ENCODE measurements around the gene CGNL1.

Gene CGNL1

DNA sequence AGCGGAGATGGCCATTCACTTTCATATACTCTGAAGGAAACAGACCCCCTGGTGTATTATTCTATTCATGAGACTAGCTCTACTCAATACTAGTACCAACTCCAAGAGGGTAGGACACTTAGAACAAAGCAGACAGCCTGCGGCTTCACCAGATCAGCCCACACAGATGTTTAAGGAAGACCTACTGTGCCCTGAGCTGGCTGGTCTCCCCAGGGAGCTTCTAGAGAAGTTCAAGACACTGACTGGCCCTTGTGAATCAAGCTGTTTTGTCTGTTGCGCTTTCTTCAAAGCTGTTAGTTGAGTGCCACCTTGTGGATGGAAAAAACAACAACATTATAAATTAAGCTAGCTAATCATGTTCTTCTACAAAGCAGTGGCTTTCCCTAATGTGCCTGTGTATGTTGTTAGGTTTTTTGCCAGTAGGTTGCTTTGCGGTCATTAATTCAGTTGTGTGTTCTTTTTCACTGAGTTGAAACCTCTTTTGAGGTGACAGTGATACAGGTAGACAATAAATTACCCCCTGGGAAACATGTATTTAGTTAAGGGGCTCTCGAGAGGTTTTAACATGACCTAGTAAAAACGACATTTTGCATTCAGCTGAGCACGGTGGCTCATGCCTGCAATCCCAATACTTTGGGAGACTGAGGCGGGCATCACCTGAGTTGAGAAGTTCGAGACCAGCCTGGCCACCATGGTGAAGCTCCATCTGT, 151.2 kb downstream of the CGNL1 start:
- peak; percentile 84 for DNase-seq

DNA sequence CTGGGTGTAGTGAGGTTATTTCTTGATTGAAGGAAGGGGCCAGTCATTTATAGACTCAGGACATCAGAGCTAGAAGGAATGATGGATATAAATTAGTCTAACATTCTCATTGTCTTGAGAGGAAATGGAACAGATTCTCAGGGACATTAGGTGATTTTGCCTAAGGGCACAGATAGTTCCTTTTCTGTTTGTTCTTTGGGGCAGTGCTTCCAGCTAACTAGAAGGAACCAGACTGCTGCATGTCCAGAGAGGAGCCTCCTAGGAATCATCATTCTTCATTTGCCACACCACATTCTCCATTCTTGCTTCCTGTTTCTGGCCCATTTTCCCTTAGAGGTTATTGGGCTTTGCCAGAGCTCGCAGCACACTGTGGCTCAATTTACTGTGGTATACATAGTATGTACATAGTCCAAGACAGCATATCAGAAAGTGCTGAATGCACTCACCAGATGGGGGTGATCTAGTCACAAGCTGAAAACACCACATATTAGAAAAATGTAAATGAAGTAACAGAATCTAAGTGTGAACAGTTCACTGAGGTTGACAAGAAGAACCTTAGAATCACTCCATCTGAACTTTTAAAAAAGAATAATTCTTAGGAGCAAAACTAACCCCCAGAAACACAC, 152.7 kb downstream of the CGNL1 start:
- DNase-seq, result no peak

GRCh38 chr15:57529748-57530147, 153.4 kb downstream of the CGNL1 start:
- no peak for DNase-seq

GRCh38 chr15:57532731-57533447, 156.6 kb downstream of the CGNL1 start:
- no peak for DNase-seq

DNA sequence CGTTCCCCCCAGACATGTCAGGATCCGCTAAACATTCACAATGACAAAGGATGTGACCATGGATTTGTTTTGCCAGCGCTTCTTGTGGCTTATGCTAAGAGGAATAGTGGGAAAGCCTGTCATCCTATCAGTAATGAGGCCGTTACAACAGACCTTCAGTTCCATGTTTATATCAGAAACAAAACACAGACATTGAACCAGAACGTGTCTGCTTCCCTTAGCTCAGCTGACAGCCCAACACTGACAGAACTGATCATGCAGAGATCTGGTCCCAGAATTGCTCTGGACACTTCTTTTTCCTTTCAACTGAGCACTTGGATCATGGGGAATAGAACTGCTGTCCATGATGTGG, 157.1 kb downstream of the CGNL1 start:
- DNase-seq, result no peak

- DNase-seq, result no peak
Measured at GRCh38 chr15:57534281-57534680, 158.0 kb downstream of the CGNL1 start.

- peak; percentile 76 for DNase-seq
Measured at GRCh38 chr15:57537072-57537471, 160.8 kb downstream of the CGNL1 start.

DNA sequence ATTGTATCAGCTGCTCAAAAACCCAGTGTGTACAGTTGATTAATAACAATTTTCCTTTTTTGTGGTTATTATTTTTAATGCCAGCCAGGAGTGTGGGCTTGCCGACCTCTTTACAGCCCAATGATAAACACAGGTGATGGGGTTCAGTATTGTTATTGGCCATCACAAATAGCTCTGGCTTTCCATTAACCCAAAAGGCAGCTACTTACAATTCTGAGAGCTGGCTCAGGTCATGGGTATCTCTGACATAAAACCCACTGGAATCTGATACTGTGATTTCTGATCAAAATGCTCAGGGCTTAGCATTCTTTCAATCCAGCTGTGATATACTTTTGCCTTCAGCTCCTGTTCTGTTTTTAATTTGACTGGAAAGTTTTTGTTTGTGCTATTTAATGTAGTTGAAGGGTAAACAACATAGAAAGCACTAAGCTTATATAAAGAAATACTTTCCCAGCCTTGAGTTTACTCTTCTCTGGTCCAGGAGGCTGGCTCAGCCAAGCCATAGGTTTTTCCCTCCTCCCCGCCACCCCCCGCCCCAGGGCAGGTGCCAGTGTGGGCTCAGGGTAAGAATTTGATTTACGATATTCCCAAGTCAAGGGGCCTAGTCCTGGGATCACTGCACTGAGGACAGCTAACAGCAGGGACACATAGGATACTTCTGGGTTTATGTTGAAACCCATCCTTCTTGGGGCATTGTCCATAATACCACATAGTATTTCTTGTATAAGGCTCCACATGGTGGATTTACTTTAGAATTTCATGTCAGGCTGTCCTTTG, 161.4 kb downstream of the CGNL1 start:
- no peak for DNase-seq

GRCh38 chr15:57538265-57538529, 161.9 kb downstream of the CGNL1 start:
- DNase-seq, result no peak

DNA sequence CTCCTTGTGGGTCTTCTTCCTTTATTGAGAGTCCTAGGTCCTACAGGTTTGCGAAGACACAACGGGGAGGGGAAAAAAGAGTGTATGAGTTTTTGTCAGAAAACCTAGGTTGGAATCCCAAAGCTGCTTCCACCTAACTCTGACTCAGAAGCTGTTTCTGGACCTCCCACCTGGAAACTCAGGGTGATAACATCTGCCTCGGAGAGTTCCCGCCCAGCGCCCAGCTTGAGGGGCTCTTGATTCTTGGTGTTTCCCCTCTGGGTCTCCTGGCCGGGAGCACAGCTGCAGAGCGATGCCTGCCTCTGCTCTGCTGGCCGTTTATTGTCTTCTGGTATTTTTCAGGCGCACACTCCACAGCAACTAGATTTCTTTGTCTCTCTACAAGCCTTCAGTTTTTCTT, 162.5 kb downstream of the CGNL1 start:
- DNase-seq, result no peak

DNA sequence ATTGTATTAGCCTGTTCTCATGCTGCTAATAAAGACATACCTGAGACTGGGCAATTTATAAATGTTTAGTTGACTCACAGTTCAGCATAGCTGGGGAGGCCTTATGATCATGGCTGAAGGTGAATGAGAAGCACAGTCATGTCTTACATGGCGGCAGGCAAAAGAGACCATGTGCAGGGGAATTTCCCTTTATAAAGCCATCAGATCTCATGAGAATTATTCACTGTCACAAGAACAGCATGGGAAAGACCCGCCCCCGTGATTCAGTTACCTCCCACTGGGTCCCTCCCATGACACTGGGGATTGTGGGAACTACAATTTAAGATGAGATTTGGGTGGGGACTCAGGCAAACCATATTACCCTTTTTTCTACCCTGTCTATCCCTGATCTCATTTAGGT, 163.9 kb downstream of the CGNL1 start:
- no peak for DNase-seq

- DNase-seq, result no peak
Measured at GRCh38 chr15:57540736-57541135, 164.4 kb downstream of the CGNL1 start.

- DNase-seq, result no peak
Measured at GRCh38 chr15:57541271-57541670, 165.0 kb downstream of the CGNL1 start.

DNA sequence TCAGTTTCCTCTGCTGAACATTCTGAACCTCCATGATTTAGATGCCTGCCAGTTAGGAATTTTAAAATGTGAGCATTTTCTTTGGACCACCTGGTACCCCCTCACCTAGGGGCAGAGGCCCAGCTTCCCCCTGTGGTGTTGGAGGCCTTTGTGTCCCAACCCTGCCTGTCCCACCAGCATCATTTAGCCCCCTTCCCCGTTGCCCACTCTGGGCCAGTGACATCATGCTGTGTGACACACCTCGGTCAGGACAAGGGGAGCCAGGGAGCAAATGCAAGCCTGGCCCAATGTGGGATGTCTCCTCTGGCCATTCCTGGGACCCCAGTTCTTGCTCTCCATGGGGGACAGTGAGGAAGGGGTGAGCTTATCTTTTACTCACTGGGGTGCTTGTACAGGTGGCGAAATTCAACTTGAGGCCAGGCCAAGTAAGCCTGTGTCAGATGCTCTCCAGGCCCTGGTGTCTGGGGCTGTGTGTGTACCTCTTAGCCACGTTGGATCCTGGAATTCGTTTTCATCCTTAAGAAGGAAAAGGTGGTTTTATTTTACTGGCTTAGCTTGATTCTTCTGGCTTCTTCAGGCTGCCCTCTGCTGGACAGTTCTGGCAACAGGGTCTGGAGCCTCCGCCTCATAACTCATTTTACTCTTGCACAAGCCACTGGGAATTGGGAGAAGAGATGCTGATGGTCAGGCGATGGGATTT, 165.7 kb downstream of the CGNL1 start:
- DNase-seq, result no peak

DNA sequence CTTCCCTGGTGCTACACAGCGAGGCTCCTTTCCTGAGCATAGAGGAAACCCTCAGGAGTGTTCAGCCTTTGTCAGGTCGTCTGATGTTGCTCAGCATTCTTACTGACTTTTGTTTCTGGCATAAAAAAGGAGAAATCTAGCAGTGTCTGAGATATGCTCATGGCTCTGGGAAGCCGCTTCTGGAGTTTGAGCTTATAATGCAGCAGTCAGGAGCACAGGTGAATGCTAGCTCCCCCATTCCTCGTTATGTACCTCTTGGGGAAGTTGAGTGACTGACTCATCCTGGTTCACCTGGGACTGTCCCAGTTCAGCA, 166.2 kb downstream of the CGNL1 start:
- DNase-seq, result no peak

DNA sequence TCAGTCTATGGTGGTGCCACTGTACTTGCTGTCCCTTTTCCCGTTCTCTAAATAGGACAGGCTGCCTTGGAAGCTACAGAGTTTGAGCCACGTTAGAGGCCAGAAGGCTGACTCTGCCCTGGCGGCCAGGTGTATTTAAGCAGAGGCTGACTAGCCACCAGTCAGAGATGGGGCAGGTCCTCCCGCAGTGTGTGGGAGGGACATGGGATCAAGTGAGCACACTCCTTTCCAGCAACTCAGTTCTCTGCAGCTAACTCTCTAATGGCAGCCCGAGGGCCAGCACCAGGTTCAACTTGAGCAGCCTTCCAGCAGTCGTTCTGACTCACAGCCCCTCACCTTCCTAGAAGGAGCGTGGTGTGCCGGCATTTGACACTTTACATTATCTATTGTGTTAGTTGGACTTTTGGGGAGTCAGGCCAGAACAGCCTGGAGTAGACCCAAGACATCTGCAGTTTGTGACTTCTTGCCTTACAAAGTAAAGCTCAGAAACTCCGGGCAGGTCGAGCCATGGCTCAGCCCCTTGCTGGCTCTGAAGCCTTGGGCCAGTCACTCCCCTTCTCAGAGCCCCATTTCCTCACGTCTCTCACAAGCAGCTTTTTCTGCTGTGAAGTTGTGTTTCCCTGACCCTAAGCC, 168.7 kb downstream of the CGNL1 start:
- no peak for DNase-seq

DNA sequence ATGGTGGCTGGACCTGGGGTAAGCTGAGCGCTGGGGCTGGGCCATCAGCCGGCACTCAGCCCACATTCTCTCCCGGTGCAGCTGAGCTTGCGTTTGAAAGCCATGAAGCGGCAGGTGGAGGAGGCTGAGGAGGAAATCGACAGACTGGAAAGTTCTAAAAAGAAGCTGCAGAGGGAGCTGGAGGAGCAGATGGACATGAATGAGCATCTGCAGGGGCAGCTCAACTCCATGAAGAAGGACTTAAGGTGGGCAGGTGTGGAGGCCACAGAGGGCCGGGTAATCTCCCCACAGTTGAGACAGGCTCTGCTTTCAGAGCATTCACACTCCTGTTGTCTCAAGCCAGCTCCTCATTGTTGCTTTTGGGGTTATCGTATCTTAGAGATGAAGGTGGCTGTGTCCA, 169.7 kb downstream of the CGNL1 start:
- DNase-seq, result no peak

- DNase-seq, result no peak
Measured at GRCh38 chr15:57547243-57547755, 171.0 kb downstream of the CGNL1 start.

GRCh38 chr15:57548351-57548750, 172.0 kb downstream of the CGNL1 start:
- DNase-seq, result no peak

DNA sequence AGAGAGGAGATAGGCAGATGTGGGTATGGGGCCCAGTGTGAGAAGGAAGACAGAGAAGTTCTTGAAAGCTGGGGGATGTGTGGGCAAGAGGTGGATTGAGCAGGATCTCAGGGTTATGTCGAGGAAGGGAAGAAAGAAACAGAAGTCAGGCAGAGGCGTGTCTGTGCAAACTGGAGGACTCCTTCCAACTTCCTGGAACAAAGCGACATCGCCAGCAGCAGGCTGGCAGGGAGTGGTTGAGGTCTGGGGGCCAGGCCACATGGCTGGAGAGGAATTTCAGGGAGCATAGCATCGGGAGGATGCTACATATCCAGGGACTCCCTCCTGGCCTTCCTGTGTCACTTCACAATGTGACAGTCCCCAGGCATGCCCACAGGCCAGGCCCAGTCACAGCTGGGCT, 172.5 kb downstream of the CGNL1 start:
- no peak for DNase-seq

DNA sequence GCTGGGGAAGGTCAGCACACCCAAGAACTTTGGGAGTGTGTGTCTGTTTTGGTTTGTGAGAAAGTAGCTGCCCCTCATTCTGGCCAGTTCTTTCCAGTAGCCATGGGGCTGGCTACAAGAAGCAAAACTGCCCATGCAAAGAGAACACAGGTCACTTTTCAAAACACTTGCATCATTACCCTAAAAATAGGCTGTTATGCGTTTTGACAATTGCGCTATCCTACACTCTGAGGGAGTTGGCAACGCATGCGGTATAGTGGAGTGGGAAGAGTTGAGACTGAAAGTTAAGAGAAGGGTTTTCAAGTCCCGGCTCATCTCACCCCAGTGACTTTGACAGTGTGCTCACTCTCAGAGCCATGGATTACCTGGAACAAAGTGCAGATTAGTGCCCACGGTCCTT, 173.6 kb downstream of the CGNL1 start:
- DNase-seq, result no peak

DNA sequence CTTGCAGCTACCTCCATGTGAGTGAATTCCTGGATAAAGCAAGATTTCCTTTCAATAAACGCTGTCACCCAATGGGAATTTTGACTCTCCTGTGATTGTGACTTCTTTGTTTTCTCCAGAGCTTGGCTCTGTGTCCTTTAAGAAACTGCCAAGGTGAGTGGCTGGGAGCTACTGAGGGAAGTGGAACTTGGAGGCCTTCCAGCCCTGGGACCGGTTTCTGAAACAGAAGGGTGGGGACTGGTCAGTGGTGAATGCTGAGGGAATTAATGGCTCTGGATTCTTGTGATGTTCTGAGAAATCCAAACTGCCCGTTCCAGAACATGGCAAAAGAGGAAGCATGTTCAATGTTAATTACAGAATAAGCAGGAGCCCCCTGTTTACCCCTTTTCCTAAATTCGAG, 174.3 kb downstream of the CGNL1 start:
- no peak for DNase-seq
